ENCODE measurements around the gene ASB5. TPM values are rescaled to one million over a fixed set of nuclear protein-coding genes. Genes with fewer than 3 reads are reported as not detected.
"Not testable (repeated sequence)": the region's sequence is repeated elsewhere in the genome, so short reads cannot be mapped to it uniquely, and the experiment has no call there.

Gene ASB5
- total RNA-seq, 1 experiment from 2014 or later, result not detected

DNA sequence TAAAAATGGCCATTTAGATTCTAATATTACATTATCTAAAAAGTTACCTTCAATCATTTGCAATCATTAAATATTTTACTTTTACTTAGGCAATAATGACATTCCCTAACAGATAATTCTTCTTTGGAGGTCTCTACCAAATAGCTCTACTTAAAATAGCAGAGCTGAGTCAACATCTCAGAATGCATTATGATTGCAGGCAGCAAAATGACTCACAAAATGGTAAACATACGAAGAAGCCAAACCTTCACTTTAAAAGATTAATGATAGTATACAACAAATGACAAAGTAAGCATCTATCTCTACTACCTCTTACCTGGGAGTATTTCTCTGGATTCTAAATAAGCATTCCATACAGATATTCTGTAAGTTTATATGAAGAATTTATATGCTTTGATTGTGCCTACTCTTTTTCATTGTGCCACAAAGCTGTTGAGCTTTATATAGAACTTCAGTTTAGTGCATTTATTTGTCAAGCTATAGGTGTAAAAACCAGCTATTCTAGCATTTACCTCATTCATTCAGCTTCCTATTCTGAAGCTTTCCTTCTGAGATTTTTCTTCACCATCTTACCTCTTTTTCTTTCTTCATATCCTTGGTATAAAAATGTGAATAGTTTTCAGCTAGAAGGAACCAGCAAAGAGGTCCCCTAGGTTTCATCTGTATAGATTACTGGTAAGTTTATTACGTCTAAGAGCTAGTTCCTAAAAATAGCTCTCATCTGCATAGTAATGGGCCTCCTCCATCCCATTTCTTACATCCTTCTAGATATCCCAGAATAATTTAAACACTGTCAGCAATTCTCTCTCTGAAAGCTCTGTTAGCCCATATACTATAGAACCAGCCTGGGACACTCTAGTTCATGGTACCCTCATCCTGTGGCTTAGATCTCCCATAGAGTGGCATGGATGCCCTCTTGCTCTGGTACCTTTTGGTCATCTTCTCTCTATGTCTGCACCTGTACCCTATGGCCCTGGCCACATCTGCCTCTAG lies 33.6 kb upstream of the ASB5 start:
- no peaks in the 10 kb centered on the region for H3K27me3 Mint-ChIP-seq (ENCODE audit: insufficient read depth, unreplicated experiment)
- intact Hi-C loops (cut with micrococcal nuclease), result no loop called here
- BruUV-seq (replicated peaks), result no TSS peak
- no peaks in the 10 kb centered on the region for H3K36me3 Mint-ChIP-seq (ENCODE audit: insufficient read depth, unreplicated experiment)
- no peak overlapping the region for H3K27ac Mint-ChIP-seq (ENCODE audit: low read depth, unreplicated experiment)
- TF ChIP-seq, protein P1, sequence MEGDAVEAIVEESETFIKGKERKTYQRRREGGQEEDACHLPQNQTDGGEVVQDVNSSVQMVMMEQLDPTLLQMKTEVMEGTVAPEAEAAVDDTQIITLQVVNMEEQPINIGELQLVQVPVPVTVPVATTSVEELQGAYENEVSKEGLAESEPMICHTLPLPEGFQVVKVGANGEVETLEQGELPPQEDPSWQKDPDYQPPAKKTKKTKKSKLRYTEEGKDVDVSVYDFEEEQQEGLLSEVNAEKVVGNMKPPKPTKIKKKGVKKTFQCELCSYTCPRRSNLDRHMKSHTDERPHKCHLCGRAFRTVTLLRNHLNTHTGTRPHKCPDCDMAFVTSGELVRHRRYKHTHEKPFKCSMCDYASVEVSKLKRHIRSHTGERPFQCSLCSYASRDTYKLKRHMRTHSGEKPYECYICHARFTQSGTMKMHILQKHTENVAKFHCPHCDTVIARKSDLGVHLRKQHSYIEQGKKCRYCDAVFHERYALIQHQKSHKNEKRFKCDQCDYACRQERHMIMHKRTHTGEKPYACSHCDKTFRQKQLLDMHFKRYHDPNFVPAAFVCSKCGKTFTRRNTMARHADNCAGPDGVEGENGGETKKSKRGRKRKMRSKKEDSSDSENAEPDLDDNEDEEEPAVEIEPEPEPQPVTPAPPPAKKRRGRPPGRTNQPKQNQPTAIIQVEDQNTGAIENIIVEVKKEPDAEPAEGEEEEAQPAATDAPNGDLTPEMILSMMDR (IDR thresholded peaks at IDR 0.05; ENCODE audit: unreplicated experiment), result no peak
- H3K4me3 Mint-ChIP-seq (ENCODE audit: unreplicated experiment), result no peak overlapping the region
- ChIA-PET POLR2A (interaction anchor here (0.7 to 2.3 kb wide), 7 partner anchors 11 to 133 kb away, joined by 3 to 14 read pairs (median 4); partner anchors contain the start of genes SPATA4 and SPCS3), CTCF (interaction anchor here (0.5 to 1.4 kb wide), 3 partner anchors 11 to 700 kb away, joined by 3 to 6 read pairs (median 3); no protein-coding TSS in a partner anchor)
- no peaks in the 10 kb centered on the region for H3K9me3 Mint-ChIP-seq (ENCODE audit: unreplicated experiment)
- peak; percentile 62 for DNase-seq (ENCODE audit: unreplicated experiment)
- no peaks in the 10 kb centered on the region for H3K4me1 Mint-ChIP-seq (ENCODE audit: insufficient read depth, unreplicated experiment)

DNA sequence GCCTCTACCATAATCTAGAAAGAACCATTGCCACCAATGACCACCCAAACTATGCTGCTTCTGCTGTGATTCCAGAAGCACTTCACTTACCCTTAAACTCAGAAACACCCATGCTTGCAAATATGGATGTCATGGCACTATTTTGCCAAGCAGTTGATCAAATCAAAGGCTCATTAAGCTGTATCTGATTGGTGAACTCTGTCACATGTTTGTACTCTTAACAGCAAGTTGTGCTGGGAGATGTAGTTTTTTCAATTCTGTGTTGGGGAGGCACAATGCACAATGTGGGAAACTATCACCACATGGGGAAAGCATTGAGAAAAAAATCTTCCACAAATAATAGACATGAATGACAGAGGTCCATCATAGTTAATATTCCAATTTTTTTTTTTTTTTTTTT lies 31.5 kb upstream of the ASB5 start:
- BruUV-seq (replicated peaks), result no TSS peak
- POLR2A ChIA-PET, result no interaction called here
- Mint-ChIP-seq H3K27ac (ENCODE audit: low read depth, unreplicated experiment) (no peak overlapping the region), H3K27me3 (ENCODE audit: insufficient read depth, unreplicated experiment) (no peaks in the 10 kb centered on the region), H3K4me1 (ENCODE audit: insufficient read depth, unreplicated experiment) (no peaks in the 10 kb centered on the region), H3K36me3 (ENCODE audit: insufficient read depth, unreplicated experiment) (no peaks in the 10 kb centered on the region), H3K4me3 (ENCODE audit: unreplicated experiment) (no peak overlapping the region), H3K9me3 (ENCODE audit: unreplicated experiment) (no peaks in the 10 kb centered on the region)
- DNase-seq (ENCODE audit: unreplicated experiment), result no peak
- TF ChIP-seq, protein P1 (IDR thresholded peaks at IDR 0.05; ENCODE audit: unreplicated experiment), result no peak
- CTCF ChIA-PET, result interaction anchor here (0.6 kb wide), 1 partner anchor 153 kb away, joined by 3 read pairs; no protein-coding TSS in a partner anchor
- intact Hi-C loops (cut with micrococcal nuclease), result no loop called here

DNA sequence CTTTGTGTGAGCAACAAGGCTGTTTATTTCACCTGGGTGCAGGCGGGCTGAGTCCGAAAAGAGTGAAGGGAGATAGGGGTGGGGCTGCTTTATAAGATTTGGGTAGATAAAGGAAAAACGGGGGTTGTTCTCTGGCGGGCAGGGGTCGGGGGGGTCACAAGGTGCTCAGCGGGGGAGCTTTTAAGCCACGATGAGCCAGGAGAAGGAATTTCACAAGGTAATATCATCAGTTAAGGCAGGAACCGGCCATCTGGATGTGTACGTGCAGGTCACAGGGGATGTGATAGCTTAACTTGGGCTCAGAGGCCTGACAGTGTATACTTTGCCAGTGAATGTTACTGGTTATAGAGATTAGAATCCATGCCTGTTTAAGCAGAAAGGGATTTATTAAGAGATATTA lies 31.0 kb upstream of the ASB5 start:
- no peak overlapping the region for H3K27ac Mint-ChIP-seq (ENCODE audit: low read depth, unreplicated experiment)
- TF ChIP-seq, protein P1 (IDR thresholded peaks at IDR 0.05; ENCODE audit: unreplicated experiment), result no peak
- no TSS peak for BruUV-seq (replicated peaks)
- H3K27me3 Mint-ChIP-seq (ENCODE audit: insufficient read depth, unreplicated experiment), result no peaks in the 10 kb centered on the region
- no peak overlapping the region for H3K4me3 Mint-ChIP-seq (ENCODE audit: unreplicated experiment)
- H3K36me3 Mint-ChIP-seq (ENCODE audit: insufficient read depth, unreplicated experiment), result no peaks in the 10 kb centered on the region
- intact Hi-C loops (cut with micrococcal nuclease), result no loop called here
- ChIA-PET POLR2A (no interaction called here), CTCF (no interaction called here)
- no peaks in the 10 kb centered on the region for H3K4me1 Mint-ChIP-seq (ENCODE audit: insufficient read depth, unreplicated experiment)
- no peak for DNase-seq (ENCODE audit: unreplicated experiment)
- H3K9me3 Mint-ChIP-seq (ENCODE audit: unreplicated experiment), result no peaks in the 10 kb centered on the region

DNA sequence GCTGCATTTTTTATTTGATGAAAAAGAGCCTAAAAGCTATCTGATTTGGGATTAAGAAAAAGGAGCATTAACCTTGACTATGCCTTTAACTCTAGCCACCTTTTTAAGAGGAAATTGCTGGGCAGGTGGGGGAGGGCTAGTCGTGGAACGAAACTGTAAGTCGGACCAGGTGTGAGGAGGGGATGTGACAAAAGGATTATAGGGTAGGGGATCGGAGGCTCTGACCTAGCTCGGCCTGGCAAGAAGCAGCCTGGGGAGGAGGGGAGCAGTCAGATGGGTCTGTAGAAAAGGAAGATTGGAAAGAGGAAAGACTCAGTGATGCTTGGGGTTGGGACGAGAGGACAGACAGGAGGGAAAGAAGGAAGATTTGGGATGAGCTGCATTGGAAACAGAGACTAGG lies 29.6 kb upstream of the ASB5 start:
- BruUV-seq (replicated peaks), result no TSS peak
- TF ChIP-seq, protein P1 (IDR thresholded peaks at IDR 0.05; ENCODE audit: unreplicated experiment), result no peak
- CTCF ChIA-PET, result no interaction called here
- Mint-ChIP-seq H3K36me3 (ENCODE audit: insufficient read depth, unreplicated experiment) (no peaks in the 10 kb centered on the region), H3K27ac (ENCODE audit: low read depth, unreplicated experiment) (no peak overlapping the region), H3K27me3 (ENCODE audit: insufficient read depth, unreplicated experiment) (no peaks in the 10 kb centered on the region), H3K9me3 (ENCODE audit: unreplicated experiment) (no peaks in the 10 kb centered on the region), H3K4me1 (ENCODE audit: insufficient read depth, unreplicated experiment) (no peaks in the 10 kb centered on the region), H3K4me3 (ENCODE audit: unreplicated experiment) (no peak overlapping the region)
- intact Hi-C loops (cut with micrococcal nuclease), result no loop called here
- no peak for DNase-seq (ENCODE audit: unreplicated experiment)
- POLR2A ChIA-PET, result interaction anchor here (0.6 to 1.0 kb wide), 2 partner anchors 12 to 103 kb away, joined by 3 to 5 read pairs; no protein-coding TSS in a partner anchor

DNA sequence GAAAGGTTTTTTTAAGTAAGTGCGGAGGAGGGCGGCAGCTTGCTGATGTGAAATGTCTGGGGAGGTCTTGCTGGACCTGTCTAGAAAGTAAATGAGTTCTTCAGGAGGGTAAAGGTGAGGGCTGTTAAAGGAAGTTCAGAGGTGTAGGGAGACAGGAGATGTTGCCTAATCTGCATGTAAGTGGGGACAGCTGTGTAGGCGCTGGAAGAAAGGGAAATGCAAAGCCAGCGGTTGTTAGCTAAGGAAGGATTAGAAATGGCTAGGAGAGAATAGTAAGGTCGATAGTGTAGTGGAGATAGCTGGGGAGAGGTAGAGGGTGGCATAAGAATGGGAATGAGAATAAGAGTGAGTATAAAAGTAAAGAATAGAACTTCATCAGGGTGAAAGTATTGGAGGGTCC lies 26.9 kb upstream of the ASB5 start:
- H3K4me1 Mint-ChIP-seq (ENCODE audit: insufficient read depth, unreplicated experiment); H3K36me3 Mint-ChIP-seq (ENCODE audit: insufficient read depth, unreplicated experiment); H3K27me3 Mint-ChIP-seq (ENCODE audit: insufficient read depth, unreplicated experiment); H3K4me3 Mint-ChIP-seq (ENCODE audit: unreplicated experiment); H3K9me3 Mint-ChIP-seq (ENCODE audit: unreplicated experiment); DNase-seq (ENCODE audit: unreplicated experiment); H3K27ac Mint-ChIP-seq (ENCODE audit: low read depth, unreplicated experiment); BruUV-seq (replicated peaks); CTCF ChIA-PET; intact Hi-C loops (cut with micrococcal nuclease); POLR2A ChIA-PET: not testable (repeated sequence)
